Right cardiac atrium (tissue), 5 donors: ENCODE data around the gene NTRK1. TPM values are rescaled to one million over a fixed set of nuclear protein-coding genes. Genes with fewer than 3 reads are reported as not detected.

ENCODE experiments used
- ATAC-seq, 2 donors: fragments of 200-7000 bp; cut with Tn5 transposase; one replicate each; pipeline versions ENCODE4 v1.8.0 to v1.9.1; 2020; ENCODE audit warnings: moderate library complexity in 2 of 2, mild to moderate bottlenecking in 1 of 2
- DNase-seq, 3 donors: peaks; one replicate each; pipeline ENCODE4 v3.0.0-alpha.2; 2020
- H3K27ac ChIP-seq: one replicate; pipeline ENCODE4 v1.5.1; 2013; ENCODE audit warnings: mild to moderate bottlenecking, low read length, control low read depth, moderate library complexity
- H3K27me3 ChIP-seq: one replicate; pipeline ENCODE4 v1.6.1; 2013; ENCODE audit not compliant: control insufficient read depth, insufficient read depth
- H3K4me1 ChIP-seq: one replicate; pipeline ENCODE4 v1.6.1; 2013; ENCODE audit warnings: low read length; ENCODE audit not compliant: control insufficient read depth, insufficient read depth
- H3K4me3 ChIP-seq: one replicate; pipeline ENCODE4 v1.5.1; 2013; ENCODE audit warnings: low read length, control low read depth
- H3K9me3 ChIP-seq: one replicate; pipeline ENCODE4 v1.6.1; 2013; ENCODE audit warnings: low read length; ENCODE audit not compliant: control insufficient read depth
- WGBS: extraction: QIAGEN DNeasy Blood & Tissue Kit; methylation state at CpG from one replicate; pipeline ENCODE4 v1.1.7; 2013; 5-methylcytosine and 5-hydroxymethylcytosine counted together
- intact Hi-C, 4 donors: fragments of 100-400 bp; cut with DNase I; formaldehyde crosslinking; loops; one replicate each; pipeline versions ENCODE4 v1.11.0 to v1.14.0; 2022 to 2023
- polyA plus RNA-seq: library from polyadenylated mRNA; stranded (reverse); fragments of 200-250 nt; gene quantifications from one replicate; pipeline ENCODE4 v1.2.3, GENCODE V29; 2013
- total RNA-seq, 4 donors: library from RNA; stranded (reverse); fragmentation: NEBNext Ultra II Directional; extraction: Animal tissue kit (Norgen Biotek cat#: 25700); gene quantifications; one replicate each; pipeline ENCODE4 v1.2.1, GENCODE V29; 2021
- donor health status: healthy with polysubstance abuse.
- donor health status: DM: no; HTN: yes; CAD: no.
- donor health status: DM: no; HTN: no; CAD: no.
- donor health status: DM: no; HTN: yes; CAD: no; lungs with severe emphysema.
- donor health status: DM: yes; HTN: yes; CAD: no.

NTRK1 gene
- total and polyA plus RNA-seq, 5 donors, result 1.1 to 4.2 (median 1.5) TPM

GRCh38 chr1:156869455-156869854 is 8.8 kb downstream of the NTRK1 start:
- intact Hi-C loops, result no loop called here
- ATAC-seq (no peak), DNase-seq (no peak)
- H3K4me3 ChIP-seq, result no peak overlapping the region
- H3K4me1 ChIP-seq, result no peaks in the 10 kb centered on the region
- no peaks in the 10 kb centered on the region for H3K9me3 ChIP-seq
- no peak overlapping the region for H3K27ac ChIP-seq
- WGBS, result 81% methylated on average over 9 of the region's 9 CpGs
- H3K27me3 ChIP-seq, result no peaks in the 10 kb centered on the region

GRCh38 chr1:156873659-156874058 is 13.0 kb downstream of the NTRK1 start:
- H3K27me3 ChIP-seq, result no peaks in the 10 kb centered on the region
- H3K9me3 ChIP-seq, result no peaks in the 10 kb centered on the region
- DNase-seq, result no peak
- no peak overlapping the region for H3K27ac ChIP-seq
- intact Hi-C loops, result no loop called here
- 94% methylated on average over 18 of the region's 18 CpGs for WGBS
- no peaks in the 10 kb centered on the region for H3K4me1 ChIP-seq
- no peak overlapping the region for H3K4me3 ChIP-seq
- ATAC-seq, result no peak

- WGBS, result 90% methylated on average over 5 of the region's 5 CpGs
- H3K27ac ChIP-seq, result no peak overlapping the region
Observed at GRCh38 chr1:156874142-156874541, 13.5 kb downstream of the NTRK1 start.

GRCh38 chr1:156874572-156875340 is 14.1 kb downstream of the NTRK1 start:
- no peaks in the 10 kb centered on the region for H3K9me3 ChIP-seq
- H3K4me3 ChIP-seq, result no peak overlapping the region
- no peaks in the 10 kb centered on the region for H3K4me1 ChIP-seq
- intact Hi-C loops, result no loop called here
- no peak for ATAC-seq
- 78% methylated on average over 16 of the region's 16 CpGs for WGBS
- no peak for DNase-seq
- H3K27me3 ChIP-seq, result no peaks in the 10 kb centered on the region
- no peak overlapping the region for H3K27ac ChIP-seq

More at GRCh38 chr1:156874142-156874541, 13.5 kb downstream of the NTRK1 start:
- intact Hi-C loops, result no loop called here
- DNase-seq, result no peak
- H3K9me3 ChIP-seq, result no peaks in the 10 kb centered on the region
- no peak for ATAC-seq
- H3K27me3 ChIP-seq, result no peaks in the 10 kb centered on the region
- no peak overlapping the region for H3K4me3 ChIP-seq
- H3K4me1 ChIP-seq, result no peaks in the 10 kb centered on the region

- Histone ChIP-seq H3K4me1 (no peaks in the 10 kb centered on the region), H3K4me3 (no peak overlapping the region), H3K27ac (no peak overlapping the region), H3K9me3 (no peaks in the 10 kb centered on the region), H3K27me3 (no peaks in the 10 kb centered on the region)
- ATAC-seq (no peak), DNase-seq (no peak)
- 75% methylated on average over 5 of the region's 5 CpGs for WGBS
- intact Hi-C loops, result no loop called here
Observed at GRCh38 chr1:156875341-156875615, 14.6 kb downstream of the NTRK1 start.

- Histone ChIP-seq H3K27me3 (no peaks in the 10 kb centered on the region), H3K4me3 (no peak overlapping the region), H3K9me3 (no peaks in the 10 kb centered on the region), H3K27ac (no peak overlapping the region), H3K4me1 (no peaks in the 10 kb centered on the region)
- ATAC-seq (no peak), DNase-seq (peak in 1 of 3 donors; percentile 42)
- intact Hi-C loops, result no loop called here
- 42% methylated on average over 21 of the region's 21 CpGs for WGBS
Observed at GRCh38 chr1:156876281-156876680, 15.6 kb downstream of the NTRK1 start.

- DNase-seq, result no peak
Observed at GRCh38 chr1:156877433-156878170, 16.9 kb downstream of the NTRK1 start.

GRCh38 chr1:156879876-156880275 is 19.2 kb downstream of the NTRK1 start:
- intact Hi-C loops, result loop anchor here in 2 of 4 donors (10.0 kb wide), 2 partner anchors 185 to 195 kb away; no protein-coding TSS in a partner anchor
- Histone ChIP-seq H3K27ac (no peak overlapping the region), H3K9me3 (no peaks in the 10 kb centered on the region), H3K27me3 (no peaks in the 10 kb centered on the region), H3K4me3 (no peak overlapping the region), H3K4me1 (no peaks in the 10 kb centered on the region)
- no peak for ATAC-seq
- WGBS, result 91% methylated on average over 21 of the region's 21 CpGs
- peak in 2 of 3 donors; percentile 29 to 37 for DNase-seq

More at GRCh38 chr1:156877433-156878170, 16.9 kb downstream of the NTRK1 start:
- H3K4me1 ChIP-seq, result no peaks in the 10 kb centered on the region
- ATAC-seq, result no peak
- no peak overlapping the region for H3K4me3 ChIP-seq
- H3K27ac ChIP-seq, result no peak overlapping the region
- intact Hi-C loops, result no loop called here
- WGBS, result 80% methylated on average over 5 of the region's 5 CpGs
- H3K9me3 ChIP-seq, result no peaks in the 10 kb centered on the region
- H3K27me3 ChIP-seq, result no peaks in the 10 kb centered on the region

DNA sequence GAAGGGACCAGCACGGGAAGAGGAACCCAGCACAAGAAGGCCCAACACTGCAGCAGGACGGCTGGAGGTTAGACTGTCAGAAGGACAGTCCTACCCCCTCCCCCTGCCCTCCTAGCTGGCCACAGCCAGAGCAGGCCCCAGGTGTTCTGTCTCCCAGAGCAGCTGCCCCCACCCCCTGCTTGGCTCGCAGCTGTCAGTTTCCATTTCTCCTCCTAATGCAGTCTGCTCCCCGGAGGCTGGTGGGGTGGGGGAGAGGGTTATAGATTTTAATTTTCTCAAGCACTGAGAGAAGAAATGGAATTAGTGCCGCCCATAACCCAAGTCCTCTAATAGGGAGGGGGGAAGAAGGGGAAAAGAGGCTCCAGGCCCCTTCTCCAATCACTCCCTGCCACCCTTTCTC is 19.8 kb downstream of the NTRK1 start:
- H3K27me3 ChIP-seq, result no peaks in the 10 kb centered on the region
- no peak overlapping the region for H3K27ac ChIP-seq
- H3K9me3 ChIP-seq, result no peaks in the 10 kb centered on the region
- no peaks in the 10 kb centered on the region for H3K4me1 ChIP-seq
- WGBS, result 74% methylated on average over 5 of the region's 5 CpGs
- intact Hi-C loops, result loop anchor here in 2 of 4 donors (10.0 kb wide), 2 partner anchors 186 to 196 kb away; no protein-coding TSS in a partner anchor
- DNase-seq (no peak), ATAC-seq (no peak)
- H3K4me3 ChIP-seq, result no peak overlapping the region

DNA sequence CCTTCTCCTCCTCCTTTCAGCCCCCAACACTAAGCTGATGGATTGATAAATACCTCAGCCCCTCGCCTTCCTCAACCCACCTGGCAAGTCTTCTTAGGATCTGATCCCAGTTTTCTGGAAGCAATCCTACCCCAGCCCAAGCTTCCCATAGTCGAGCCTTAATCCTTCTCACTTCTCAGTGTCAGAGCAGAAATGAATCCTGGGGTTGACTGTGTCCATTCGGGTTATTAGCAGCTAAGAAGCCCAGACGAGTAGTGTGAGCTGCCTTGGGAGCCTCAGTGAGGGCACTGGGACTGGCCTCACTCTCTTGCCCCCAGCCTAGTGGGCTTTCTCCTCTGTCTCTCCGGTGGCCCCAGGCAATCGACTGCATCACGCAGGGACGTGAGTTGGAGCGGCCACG is 20.4 kb downstream of the NTRK1 start:
- no peaks in the 10 kb centered on the region for H3K9me3 ChIP-seq
- WGBS, result 68% methylated on average over 10 of the region's 10 CpGs
- H3K27ac ChIP-seq, result no peak overlapping the region
- H3K4me1 ChIP-seq, result no peaks in the 10 kb centered on the region
- DNase-seq (no peak), ATAC-seq (no peak)
- intact Hi-C loops, result loop anchor here in 2 of 4 donors (10.0 kb wide), 2 partner anchors 186 to 196 kb away; no protein-coding TSS in a partner anchor
- no peak overlapping the region for H3K4me3 ChIP-seq
- no peaks in the 10 kb centered on the region for H3K27me3 ChIP-seq

DNA sequence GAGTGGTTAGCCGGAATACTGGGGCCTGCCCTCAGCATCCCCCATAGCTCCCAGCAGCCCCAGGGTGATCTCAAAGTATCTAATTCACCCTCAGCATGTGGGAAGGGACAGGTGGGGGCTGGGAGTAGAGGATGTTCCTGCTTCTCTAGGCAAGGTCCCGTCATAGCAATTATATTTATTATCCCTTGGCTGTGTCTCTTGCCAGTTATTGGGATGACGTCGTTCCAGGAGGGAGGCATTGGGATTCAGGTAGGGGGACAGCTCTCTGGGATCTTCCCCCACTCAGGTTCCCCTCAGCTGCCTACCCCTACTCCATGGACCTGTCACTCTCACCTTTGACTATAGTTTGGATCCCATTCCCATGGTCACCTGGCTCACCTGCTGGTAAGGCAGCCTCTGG is 21.0 kb downstream of the NTRK1 start:
- no peak overlapping the region for H3K4me3 ChIP-seq
- intact Hi-C loops, result loop anchor here in 2 of 4 donors (10.0 kb wide), 2 partner anchors 187 to 197 kb away; no protein-coding TSS in a partner anchor
- H3K4me1 ChIP-seq, result no peaks in the 10 kb centered on the region
- 79% methylated on average over 4 of the region's 4 CpGs for WGBS
- ATAC-seq (no peak), DNase-seq (peak in 1 of 3 donors; percentile 21)
- H3K9me3 ChIP-seq, result no peaks in the 10 kb centered on the region
- no peaks in the 10 kb centered on the region for H3K27me3 ChIP-seq
- H3K27ac ChIP-seq, result no peak overlapping the region
